GM23248 (cell line): ENCODE results near the gene DDR1. TPM values are rescaled to one million over a fixed set of nuclear protein-coding genes. Genes with fewer than 3 reads are reported as not detected.
"Not testable (repeated sequence)": the region's sequence is repeated elsewhere in the genome, so short reads cannot be mapped to it uniquely, and the experiment has no call there.

Experiments used
- DNase-seq: peaks from one replicate; pipeline ENCODE4 v3.0.0-alpha.2; 2015
- H2AFZ ChIP-seq: fragments of 200-600 bp; sonication (generic); 2 replicates; pipeline ENCODE4 v1.6.1; 2016; ENCODE audit warnings: antibody characterized with exemption
- H3F3A ChIP-seq: fragments of 200-600 bp; sonication (generic); 2 replicates; pipeline ENCODE4 v1.6.1; 2016; ENCODE audit warnings: mild to moderate bottlenecking, antibody characterized with exemption, mixed run types; ENCODE audit not compliant: insufficient read depth
- H3K27ac ChIP-seq: fragments of 200-600 bp; sonication (generic); 2 replicates; pipeline ENCODE4 v1.5.1; 2016; ENCODE audit warnings: mild to moderate bottlenecking
- H3K27me3 ChIP-seq: fragments of 200-600 bp; sonication (generic); replicated peaks from 2 replicates; pipeline ENCODE4 v1.6.1; 2016; ENCODE audit warnings: mild to moderate bottlenecking; ENCODE audit not compliant: insufficient read depth
- H3K36me3 ChIP-seq: fragments of 200-600 bp; sonication (generic); 2 replicates; pipeline ENCODE4 v1.6.1; 2016; ENCODE audit warnings: low read depth, mild to moderate bottlenecking
- H3K4me1 ChIP-seq: fragments of 200-600 bp; sonication (generic); 2 replicates; pipeline ENCODE4 v1.6.1; 2016; ENCODE audit warnings: mild to moderate bottlenecking; ENCODE audit not compliant: insufficient read depth
- H3K4me2 ChIP-seq: fragments of 200-600 bp; sonication (generic); one replicate; pipeline ENCODE4 v1.6.1; 2016; ENCODE audit warnings: mild to moderate bottlenecking; ENCODE audit not compliant: unreplicated experiment
- H3K4me3 ChIP-seq: fragments of 200-600 bp; sonication (generic); 2 replicates; pipeline ENCODE4 v1.5.1; 2016; ENCODE audit warnings: mild to moderate bottlenecking
- H3K79me2 ChIP-seq: fragments of 200-600 bp; sonication (generic); 2 replicates; pipeline ENCODE4 v1.6.1; 2016; ENCODE audit warnings: mild to moderate bottlenecking; ENCODE audit not compliant: insufficient read depth
- H3K9ac ChIP-seq: fragments of 200-600 bp; sonication (generic); 2 replicates; pipeline ENCODE4 v1.6.1; 2016; ENCODE audit warnings: mild to moderate bottlenecking
- H3K9me2 ChIP-seq: fragments of 200-600 bp; sonication (generic); 2 replicates; pipeline ENCODE4 v1.6.1; 2016; ENCODE audit warnings: mixed run types, mild to moderate bottlenecking, moderate library complexity; ENCODE audit not compliant: insufficient read depth
- H3K9me3 ChIP-seq: fragments of 200-600 bp; sonication (generic); one replicate; pipeline ENCODE4 v1.6.1; 2017; ENCODE audit warnings: low read depth
- H4K20me1 ChIP-seq: fragments of 200-600 bp; sonication (generic); 2 replicates; pipeline ENCODE4 v1.6.0; 2016; ENCODE audit not compliant: insufficient read depth
- EZH2 ChIP-seq: fragments of 200-600 bp; sonication (generic); IDR thresholded peaks from 2 replicates; pipeline ENCODE4 v1.6.1; 2018; ENCODE audit warnings: antibody characterized with exemption, mild to moderate bottlenecking; ENCODE audit not compliant: insufficient read depth, poor library complexity, severe bottlenecking
- EZH2phosphoT487 ChIP-seq: fragments of 200-600 bp; sonication (generic); IDR thresholded peaks from 2 replicates; pipeline ENCODE4 v1.6.1; 2018; ENCODE audit warnings: antibody characterized with exemption, moderate library complexity, mild to moderate bottlenecking, low read depth; ENCODE audit not compliant: insufficient read depth
- WGBS, 2 experiments: methylation state at CpG; one replicate each; pipeline ENCODE4 v1.1.6; 2015 to 2017; ENCODE audit warnings: low lambda C conversion rate in 2 of 2, low coverage in 1 of 2; ENCODE audit errors: missing lambda C conversion rate in 2 of 2; 5-methylcytosine and 5-hydroxymethylcytosine counted together
- in situ Hi-C: fragments of 300-500 bp; cut with MboI; formaldehyde crosslinking; loops from 2 replicates; pipeline ENCODE4 v1.15.0; 2020
- polyA plus RNA-seq: library from polyadenylated mRNA; unstranded; fragments of >200 nt; fragmentation: Nextera tagmentation; extraction: Ambion mirVana; gene quantifications from 2 replicates; pipeline ENCODE4 v1.2.1, GENCODE V29; 2016
- total RNA-seq: library from RNA; depleted of rRNA; stranded (reverse); fragments of >200 nt; shearing (Covaris generic); gene quantifications from 2 replicates; pipeline ENCODE4 v1.2.3, GENCODE V29; 2014

Gene DDR1
- total and polyA plus RNA-seq, 2 experiments from 2014 or later = 16.9 to 27.0 TPM

GRCh38 chr6:30870546-30870945 lies 13.8 kb upstream of the DDR1 start:
- Histone ChIP-seq H3K4me3 (no peak overlapping the region), H3F3A (no peaks in the 10 kb centered on the region), H3K9me3 (no peaks in the 10 kb centered on the region), H3K36me3 (no peaks in the 10 kb centered on the region), H3K4me1 (no peaks in the 10 kb centered on the region), H3K79me2 (no peaks in the 10 kb centered on the region), H3K9ac (no peak overlapping the region), H2AFZ (no peak overlapping the region), H3K4me2 (no peak overlapping the region), H3K27ac (no peak overlapping the region), H3K27me3 (0 out of 2 replicates have a peak, but pooled peaks cover 5% of the 10 kb centered on the region), H4K20me1 (no peaks in the 10 kb centered on the region), H3K9me2 (no peaks in the 10 kb centered on the region)
- TF ChIP-seq EZH2 (no peak), EZH2phosphoT487 (no peak)
- in situ Hi-C loops = loop anchor here (10.0 kb wide), 1 partner anchor 136 kb away; no protein-coding TSS in a partner anchor
- no peak for DNase-seq

GRCh38 chr6:30871592-30872183 lies 12.6 kb upstream of the DDR1 start:
- Histone ChIP-seq H3F3A (no peaks in the 10 kb centered on the region), H3K4me2 (no peak overlapping the region), H3K9ac (no peak overlapping the region), H3K4me3 (no peak overlapping the region), H3K9me2 (no peaks in the 10 kb centered on the region), H4K20me1 (no peaks in the 10 kb centered on the region), H3K4me1 (0 out of 2 replicates have a peak, but pooled peaks cover 5% of the 10 kb centered on the region), H3K79me2 (no peaks in the 10 kb centered on the region), H2AFZ (no peak overlapping the region), H3K36me3 (no peaks in the 10 kb centered on the region), H3K27ac (no peak overlapping the region), H3K27me3 (0 out of 2 replicates have a peak, but pooled peaks cover 5% of the 10 kb centered on the region), H3K9me3 (no peaks in the 10 kb centered on the region)
- no peak for DNase-seq
- in situ Hi-C loops = loop anchor here (10.0 kb wide), 1 partner anchor 137 kb away; no protein-coding TSS in a partner anchor
- WGBS, 2 experiments = 83 to 90% methylated on average over 4 of the region's 4 CpGs
- TF ChIP-seq EZH2 (no peak), EZH2phosphoT487 (no peak)

GRCh38 chr6:30873137-30873640 lies 11.1 kb upstream of the DDR1 start:
- no peak overlapping the region for H3K9ac ChIP-seq
- no peaks in the 10 kb centered on the region for H3K9me3 ChIP-seq
- H3K4me3 ChIP-seq = no peak overlapping the region
- 0 out of 2 replicates have a peak, but pooled peaks cover 5% of the 10 kb centered on the region for H3K27me3 ChIP-seq
- no peak overlapping the region for H3K4me2 ChIP-seq
- no peaks in the 10 kb centered on the region for H3K79me2 ChIP-seq
- H3K4me1 ChIP-seq = peaks cover 8% of the 10 kb centered on the region; the same call in 1 of the 2 replicates
- no peak overlapping the region for H3K27ac ChIP-seq
- TF ChIP-seq EZH2phosphoT487 = no peak
- no peak for TF ChIP-seq EZH2
- no peak overlapping the region for H2AFZ ChIP-seq
- no peaks in the 10 kb centered on the region for H3K36me3 ChIP-seq
- WGBS, 2 experiments = 91 to 93% methylated on average over 2 of the region's 2 CpGs
- H4K20me1 ChIP-seq = no peaks in the 10 kb centered on the region
- no peak for DNase-seq
- H3F3A ChIP-seq = no peaks in the 10 kb centered on the region
- in situ Hi-C loops = loop anchor here (10.0 kb wide), 1 partner anchor 138 kb away; no protein-coding TSS in a partner anchor
- no peaks in the 10 kb centered on the region for H3K9me2 ChIP-seq

GRCh38 chr6:30873795-30874194 lies 10.5 kb upstream of the DDR1 start:
- not testable (repeated sequence) for H3K9me3 ChIP-seq, H3K9ac ChIP-seq, H3K36me3 ChIP-seq, H3K9me2 ChIP-seq, H3K4me2 ChIP-seq, DNase-seq, H3K4me1 ChIP-seq, H4K20me1 ChIP-seq, H3K27me3 ChIP-seq, H3K27ac ChIP-seq, H3K79me2 ChIP-seq, H2AFZ ChIP-seq, H3K4me3 ChIP-seq, H3F3A ChIP-seq
- in situ Hi-C loops = loop anchor here (10.0 kb wide), 1 partner anchor 139 kb away; no protein-coding TSS in a partner anchor
- WGBS, 2 experiments = 89 to 93% methylated on average over 3 of the region's 3 CpGs
